ENCODE results near the gene SPAG16.

DNA sequence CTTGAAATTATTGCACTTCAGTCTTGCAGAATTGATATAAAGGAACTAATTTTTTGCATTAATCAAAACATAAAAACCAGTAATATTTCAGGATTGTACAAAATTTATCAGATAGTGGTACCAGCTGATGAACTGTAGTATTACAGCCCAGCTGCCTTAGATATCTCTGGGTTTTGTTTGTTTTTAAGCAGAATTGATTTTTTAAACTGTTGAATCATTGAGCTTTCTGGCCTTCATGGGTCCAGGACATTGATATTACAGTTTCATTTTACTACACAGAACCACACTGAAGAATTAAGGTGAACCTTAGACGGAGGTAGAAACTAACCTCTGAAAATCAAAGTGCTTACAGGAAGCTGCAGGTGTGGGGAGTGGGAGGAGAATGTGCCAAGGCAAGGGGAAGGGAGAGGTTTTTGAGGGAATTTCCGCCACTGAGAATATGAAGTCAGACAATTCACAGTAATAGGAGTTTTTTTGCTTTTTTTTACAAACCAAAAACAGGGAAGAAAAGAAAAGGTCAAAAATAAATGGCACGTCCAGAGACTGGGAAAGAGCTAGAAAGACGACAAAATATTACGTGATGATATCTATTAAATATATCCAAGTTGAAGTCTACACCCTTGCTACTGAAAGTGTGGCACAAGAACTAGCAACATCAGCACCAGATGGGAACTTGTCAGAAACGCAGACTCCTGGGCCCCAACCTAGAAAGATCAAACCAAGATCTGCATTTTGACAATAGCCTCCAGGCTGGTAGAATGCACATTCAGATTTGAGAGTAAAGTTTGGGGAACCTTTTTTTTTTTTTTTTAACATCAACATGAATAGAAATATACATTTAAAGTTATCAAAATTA is 40.8 kb upstream of the SPAG16 start:
- TF ChIP-seq, protein P1, sequence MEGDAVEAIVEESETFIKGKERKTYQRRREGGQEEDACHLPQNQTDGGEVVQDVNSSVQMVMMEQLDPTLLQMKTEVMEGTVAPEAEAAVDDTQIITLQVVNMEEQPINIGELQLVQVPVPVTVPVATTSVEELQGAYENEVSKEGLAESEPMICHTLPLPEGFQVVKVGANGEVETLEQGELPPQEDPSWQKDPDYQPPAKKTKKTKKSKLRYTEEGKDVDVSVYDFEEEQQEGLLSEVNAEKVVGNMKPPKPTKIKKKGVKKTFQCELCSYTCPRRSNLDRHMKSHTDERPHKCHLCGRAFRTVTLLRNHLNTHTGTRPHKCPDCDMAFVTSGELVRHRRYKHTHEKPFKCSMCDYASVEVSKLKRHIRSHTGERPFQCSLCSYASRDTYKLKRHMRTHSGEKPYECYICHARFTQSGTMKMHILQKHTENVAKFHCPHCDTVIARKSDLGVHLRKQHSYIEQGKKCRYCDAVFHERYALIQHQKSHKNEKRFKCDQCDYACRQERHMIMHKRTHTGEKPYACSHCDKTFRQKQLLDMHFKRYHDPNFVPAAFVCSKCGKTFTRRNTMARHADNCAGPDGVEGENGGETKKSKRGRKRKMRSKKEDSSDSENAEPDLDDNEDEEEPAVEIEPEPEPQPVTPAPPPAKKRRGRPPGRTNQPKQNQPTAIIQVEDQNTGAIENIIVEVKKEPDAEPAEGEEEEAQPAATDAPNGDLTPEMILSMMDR (IDR thresholded peaks at IDR 0.05), result no peak
- TF ChIP-seq EZH2 (IDR thresholded peaks at IDR 0.05; ENCODE audit: borderline replicate concordance, insufficient read depth, low read depth, low read length, poor library complexity, severe bottlenecking), result no peak

Data from B cell (primary cell).